HG03175 (cell line): Measurements from ENCODE around the gene WDR36.

Experiments
- ATAC-seq: cut with Tn5 transposase; IDR thresholded peaks from one replicate; pipeline ENCODE4 v1.9.1; 2021; ENCODE audit warnings: mild to moderate bottlenecking, moderate library complexity; ENCODE audit not compliant: unreplicated experiment

Gene WDR36

DNA sequence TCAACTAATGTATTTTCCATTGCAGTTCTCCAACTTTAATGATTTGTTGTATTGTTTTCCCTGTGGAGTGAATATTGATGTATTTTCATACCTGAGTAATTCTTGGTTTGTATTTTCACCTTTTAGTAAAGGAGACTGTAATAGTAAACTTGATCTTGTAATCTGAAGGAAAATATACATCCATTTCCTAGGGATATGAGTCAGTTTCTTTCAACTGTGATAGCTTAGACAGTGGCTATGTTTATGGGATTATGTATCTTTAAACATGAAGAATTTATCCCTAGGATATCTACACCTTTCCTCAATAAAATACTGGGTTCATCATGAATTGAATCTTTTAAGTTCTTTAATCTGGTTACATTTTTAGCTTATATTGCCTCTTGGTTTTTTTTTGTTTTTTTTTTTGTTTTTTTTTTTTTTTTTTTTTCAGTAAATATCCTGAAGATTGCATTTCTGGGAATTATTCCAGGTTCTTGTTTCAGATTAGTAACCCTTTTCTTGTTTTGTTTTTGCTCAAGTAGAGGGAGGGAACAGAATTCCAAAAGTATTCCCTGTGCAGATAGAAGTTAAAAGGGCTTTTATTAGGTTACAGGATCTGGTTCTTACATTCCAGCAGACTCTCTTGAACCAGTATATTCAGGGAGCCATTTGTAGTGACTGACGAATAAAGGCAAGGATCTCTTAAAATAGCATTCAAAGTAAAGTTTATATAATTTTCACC lies 7.1 kb downstream of the WDR36 start:
- ATAC-seq: no peak

DNA sequence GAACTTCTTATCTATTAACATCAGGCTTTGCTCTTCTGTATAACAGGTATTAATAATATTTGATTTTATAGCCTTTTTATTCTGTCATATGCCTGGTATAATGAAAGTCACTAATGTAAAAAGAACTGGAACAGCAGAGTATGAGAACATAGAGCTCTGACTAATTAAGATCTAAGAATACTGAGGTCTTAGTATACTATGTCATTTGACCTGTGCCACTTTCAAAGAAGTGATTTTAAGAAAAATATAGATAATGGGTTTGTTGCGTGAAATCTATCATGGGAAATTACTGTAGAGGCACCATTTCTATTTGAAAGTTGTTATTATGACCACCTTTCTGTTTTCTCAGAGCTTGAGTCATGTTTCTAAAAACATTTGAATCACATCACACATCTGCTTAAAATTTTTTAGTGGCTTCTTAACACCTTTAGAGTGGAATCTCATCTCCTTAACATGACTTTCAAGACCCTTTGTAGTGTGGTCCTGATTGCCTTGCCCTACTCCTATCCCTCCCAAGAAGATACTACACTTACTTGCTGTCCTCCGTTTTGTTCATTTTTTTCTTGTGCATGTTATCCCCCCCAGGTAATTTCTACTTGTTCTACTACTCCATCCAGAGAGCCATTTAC lies 14.3 kb downstream of the WDR36 start:
- ATAC-seq: no peak

DNA sequence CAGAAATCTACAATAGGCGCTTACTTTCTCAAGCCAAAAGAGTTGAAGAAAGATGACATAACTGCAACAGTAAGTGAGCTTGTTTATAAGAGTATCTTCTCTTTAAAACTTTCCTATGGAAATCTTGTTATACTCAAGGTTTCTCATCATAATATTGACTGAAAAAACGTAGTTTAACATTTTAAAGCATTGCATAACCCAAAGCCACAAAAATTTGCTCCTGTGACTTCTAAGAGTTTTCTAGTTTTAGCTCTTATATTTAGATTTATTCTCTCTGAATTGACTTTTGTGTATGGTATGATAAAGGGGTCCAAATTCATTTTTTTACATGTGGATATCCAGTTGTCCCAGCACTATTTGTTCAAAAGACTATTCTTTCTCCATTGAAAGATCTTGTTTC lies 15.2 kb downstream of the WDR36 start:
- ATAC-seq: no peak

DNA sequence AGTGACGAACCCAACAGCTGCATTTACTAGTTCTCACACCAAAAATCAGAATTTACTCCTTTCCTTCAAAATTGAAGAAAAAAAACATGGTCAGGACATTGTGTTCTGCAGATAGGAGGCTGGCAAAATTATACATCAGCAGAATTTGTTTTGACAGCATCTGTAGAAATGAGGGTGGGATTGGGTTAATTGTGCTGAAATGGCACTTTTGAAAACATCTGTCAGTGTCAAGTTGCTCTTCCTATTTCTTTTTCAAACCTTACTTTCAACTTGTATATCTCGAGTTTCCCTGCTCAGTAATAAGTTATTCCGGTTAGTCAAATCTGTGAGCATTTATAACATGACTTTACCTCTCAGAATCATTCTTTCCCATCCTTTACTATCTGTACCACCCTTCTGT lies 19.8 kb downstream of the WDR36 start:
- no peak for ATAC-seq

DNA sequence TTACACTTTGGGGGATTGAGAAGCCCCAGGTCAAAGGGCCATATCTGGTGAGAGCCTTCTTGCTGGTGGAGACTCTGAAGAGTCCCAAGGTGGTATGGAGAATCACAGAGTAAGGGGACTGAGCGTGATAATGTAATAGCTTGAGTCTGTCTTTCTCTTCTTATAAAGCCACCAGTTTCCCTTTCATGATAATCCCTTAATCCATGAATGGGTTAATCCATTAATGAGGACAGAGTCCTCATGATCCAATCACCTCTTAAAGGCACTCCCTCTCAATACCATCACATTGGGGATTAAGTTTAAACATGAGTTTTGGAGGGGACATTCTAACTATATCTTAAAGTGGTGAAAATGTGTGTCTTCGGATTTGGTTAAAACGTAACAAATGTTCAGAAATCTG lies 21.5 kb downstream of the WDR36 start:
- ATAC-seq: no peak

DNA sequence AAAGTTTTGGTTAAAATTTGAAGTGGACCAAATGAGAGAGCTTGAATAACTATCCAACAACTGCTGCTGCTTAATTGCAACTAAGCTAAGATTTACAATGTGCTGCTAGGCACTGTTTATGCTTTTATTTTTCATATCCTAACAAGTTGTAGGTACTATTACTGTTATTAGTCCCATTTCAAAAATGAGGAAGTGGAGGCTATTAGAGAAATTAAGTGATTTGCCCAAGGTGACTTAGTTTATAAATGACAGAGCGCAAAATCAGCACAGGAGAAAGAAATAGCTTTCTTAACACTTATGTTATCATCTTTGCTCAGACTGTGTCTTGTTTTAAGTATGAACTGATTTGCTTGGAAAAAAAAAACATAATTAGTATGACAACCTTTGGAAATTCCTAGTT lies 23.1 kb downstream of the WDR36 start:
- ATAC-seq: no peak

DNA sequence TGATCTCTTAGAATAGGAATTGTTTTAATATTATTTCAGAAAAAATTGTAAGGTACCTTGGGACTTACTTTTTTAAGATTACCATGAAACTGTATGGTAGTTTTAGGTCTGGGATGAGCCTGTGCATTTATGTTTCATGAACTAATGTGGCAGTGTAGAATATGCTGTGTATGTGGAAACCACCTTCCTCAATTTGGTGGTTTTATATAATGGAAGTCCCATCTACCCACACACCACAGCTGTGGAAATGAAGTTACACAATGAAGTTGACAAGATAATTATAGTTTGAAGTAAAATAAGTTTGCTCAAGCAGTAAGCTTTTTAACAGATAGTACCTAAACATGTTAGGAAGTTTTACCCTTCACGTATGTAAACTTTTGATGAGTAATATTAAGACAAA lies 24.4 kb downstream of the WDR36 start:
- ATAC-seq: no peak

DNA sequence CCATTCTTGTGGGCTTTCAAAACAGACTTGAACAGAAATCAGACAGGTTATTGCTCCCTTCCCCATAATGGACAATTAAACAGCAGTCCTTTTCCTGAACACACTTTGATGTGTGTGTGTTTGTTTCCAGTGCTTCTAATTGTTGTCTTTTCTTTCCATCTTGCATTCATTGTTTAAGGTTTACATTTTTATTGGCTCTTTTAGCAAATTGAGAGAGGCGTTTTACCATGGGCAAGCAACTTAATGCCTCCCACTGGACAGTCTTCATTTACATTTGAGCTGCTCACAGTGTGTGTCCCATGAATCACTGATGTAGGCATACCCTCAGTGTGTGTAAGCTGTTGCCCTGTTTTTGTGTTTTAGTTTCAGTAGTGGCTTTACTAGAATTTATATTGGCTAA lies 25.0 kb downstream of the WDR36 start:
- ATAC-seq: no peak

DNA sequence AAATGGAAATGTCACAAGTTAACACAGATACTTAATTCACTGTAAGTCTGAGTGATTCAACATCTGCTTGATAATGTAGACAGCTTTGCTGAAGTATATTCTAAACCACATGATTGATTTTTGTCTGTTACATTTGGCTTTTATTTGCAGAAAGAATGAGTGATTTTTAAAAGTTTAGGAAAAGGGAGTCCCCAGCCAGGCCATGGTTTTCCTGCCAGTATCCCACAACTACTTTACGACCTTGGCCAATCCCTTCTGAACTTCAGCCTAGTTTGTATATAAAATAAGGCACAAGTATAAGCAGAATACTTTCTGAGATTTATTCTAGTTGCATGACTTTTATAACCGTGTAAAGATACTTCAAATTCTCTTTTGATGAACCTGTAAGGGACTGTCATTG lies 27.1 kb downstream of the WDR36 start:
- ATAC-seq: no peak

DNA sequence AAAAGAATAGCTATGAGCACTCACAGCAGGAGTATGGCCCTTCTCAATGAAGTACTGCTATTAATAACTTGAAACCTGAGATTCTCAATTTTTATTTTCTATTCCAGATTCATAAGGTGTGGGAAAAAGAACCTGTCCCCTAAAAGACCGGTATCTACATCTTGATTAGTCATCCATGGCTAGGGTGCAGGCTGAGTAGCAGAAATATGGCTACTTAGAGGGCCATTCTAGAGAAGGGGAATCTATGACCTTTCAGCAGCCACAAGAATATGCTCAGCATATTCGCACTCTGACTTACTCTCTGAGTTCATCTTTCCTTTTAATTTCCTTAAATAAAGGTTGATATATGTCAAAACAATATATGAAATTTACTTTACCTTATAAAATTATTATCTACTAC lies 27.7 kb downstream of the WDR36 start:
- ATAC-seq: no peak

DNA sequence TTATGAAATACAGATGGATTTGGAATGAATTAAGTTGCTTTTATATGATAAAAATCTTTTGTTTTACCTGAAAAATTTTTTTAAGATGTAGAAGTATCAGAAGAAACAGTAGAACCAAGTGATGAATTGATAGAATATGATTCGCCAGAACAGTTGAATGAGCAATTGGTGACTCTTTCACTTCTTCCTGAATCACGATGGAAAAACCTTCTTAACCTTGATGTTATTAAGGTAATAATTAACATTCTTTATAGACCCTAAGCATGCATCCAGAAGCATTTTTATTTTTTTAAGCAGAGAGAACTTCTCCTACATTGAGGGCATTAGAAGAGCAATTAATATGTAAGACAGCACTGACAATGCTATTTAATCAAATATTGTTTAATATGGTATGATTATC lies 28.8 kb downstream of the WDR36 start:
- ATAC-seq: no peak

DNA sequence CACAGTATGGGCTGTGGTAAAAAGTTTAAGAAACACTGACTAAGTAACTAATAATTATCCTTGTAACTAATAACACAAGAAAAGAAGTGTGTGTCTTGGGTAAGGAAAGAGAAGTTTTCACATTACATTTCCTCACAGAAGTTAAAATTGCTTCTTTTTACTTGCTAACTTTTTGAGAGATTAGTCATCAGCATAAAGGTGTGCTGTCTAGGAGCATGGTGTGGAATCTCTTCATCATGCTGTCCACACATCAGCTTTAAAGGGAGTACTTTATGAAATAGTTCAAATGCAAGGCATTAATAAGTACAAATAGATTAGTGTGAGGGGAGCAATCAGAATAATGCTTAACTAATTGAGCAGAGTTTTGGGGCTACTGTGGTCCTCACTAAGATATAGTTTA lies 29.8 kb downstream of the WDR36 start:
- ATAC-seq: no peak

DNA sequence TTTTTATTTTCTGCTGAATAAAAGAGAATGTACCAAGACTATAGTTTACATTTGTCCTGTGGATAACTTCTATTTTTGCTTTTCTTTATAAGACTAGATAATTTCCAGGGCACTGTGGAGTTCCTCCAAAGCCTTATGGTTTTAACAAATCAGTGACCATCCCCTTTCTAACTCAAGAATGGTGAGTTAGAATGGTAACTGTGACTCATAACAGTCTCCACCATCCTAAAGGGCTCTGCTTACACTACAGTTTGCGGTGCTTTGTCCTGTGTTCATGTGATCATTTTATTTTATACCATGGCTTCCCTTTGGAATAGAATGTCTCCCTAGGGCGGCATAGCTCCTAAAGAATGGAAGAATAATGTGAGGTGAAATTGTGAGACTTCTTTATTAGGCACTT lies 30.2 kb downstream of the WDR36 start:
- ATAC-seq: peak; percentile 59

DNA sequence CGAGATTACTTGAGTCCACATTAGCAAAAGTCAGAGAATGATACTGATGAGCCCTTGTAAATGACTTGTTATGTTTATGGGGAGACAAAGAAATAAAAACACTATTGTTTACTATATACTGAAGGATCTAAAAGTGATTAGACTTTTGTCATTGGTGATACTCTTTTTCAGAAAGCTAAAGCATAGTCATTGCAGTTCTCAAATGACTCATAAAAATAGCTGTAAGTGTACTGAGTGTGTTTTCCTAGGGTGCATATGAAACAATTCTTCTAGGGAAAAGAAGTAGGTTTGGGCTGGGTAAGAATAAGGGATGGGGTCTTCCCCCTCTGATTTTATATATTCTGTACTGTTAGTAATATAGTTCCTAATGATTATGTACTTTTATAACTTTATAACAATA lies 32.6 kb downstream of the WDR36 start:
- no peak for ATAC-seq

DNA sequence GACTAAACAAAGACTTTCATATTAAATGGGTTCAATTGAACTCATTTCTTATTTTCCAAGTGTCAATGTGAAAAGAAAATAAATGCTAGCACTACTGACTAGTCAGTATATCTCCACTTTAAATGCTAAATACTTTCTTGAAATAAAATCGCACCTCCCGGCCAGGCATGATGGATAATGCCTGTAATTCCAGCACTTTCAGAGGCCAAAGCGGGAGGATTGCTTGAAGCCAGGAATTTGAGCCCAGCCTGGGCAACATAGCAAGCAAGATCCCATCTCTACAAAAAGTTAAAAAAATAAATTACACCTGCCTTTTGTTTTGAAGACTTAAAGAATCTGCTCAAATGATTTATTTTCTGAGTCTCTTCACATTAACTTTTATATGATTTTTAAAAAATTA lies 34.7 kb downstream of the WDR36 start:
- no peak for ATAC-seq

DNA sequence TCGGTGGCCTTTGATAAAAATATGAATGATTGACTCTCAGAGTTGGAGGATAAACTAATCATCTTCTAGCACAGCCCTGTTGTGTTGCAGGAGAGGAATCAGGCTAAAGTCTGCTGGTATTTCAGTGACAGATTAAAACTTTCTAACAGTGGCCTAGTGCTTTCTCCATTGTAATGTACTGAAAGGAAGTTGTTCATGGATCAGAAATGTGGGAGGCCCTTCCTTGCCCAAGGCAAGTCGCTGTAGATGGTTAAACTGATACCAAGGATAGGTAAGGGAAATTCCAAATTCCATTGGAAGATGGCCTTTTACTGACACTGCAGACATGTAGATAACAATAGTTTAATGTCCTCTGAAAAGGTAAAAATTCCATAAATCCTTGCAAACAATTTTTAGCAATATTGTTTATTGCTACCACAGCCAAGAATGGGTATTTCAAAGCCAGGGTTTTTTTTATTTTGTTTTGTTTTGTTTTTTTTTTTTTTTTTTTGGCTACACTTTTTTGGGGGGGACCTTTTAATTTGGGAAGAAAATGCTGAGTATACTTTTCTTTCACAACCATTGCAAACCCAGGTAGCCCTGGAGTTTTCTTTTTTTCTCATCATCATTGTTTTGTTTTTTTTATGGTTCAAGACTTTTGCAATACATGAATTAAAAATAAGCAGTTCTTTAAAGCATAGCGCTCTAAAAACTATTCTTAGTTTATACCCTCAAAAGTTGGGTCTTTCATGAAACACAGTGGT lies 35.5 kb downstream of the WDR36 start:
- no peak for ATAC-seq

DNA sequence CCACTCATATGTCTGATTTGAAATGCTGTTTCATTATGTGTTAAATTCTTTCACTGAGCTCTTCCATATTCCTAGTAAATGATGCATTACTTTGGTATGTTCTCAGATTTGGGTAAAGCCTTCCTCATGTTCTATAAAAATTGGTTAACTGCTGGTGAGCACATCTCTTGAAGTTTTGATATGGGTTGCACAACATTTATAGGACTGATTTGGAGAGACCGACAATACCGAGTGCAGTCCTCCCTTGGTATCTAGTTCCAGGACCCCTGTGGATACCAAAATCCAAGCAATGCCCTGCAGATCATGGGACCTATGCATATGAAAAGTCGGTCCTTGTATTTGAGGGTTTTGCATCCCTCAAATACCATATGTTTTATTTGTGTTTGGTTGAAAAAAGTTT lies 37.8 kb downstream of the WDR36 start:
- no peak for ATAC-seq

DNA sequence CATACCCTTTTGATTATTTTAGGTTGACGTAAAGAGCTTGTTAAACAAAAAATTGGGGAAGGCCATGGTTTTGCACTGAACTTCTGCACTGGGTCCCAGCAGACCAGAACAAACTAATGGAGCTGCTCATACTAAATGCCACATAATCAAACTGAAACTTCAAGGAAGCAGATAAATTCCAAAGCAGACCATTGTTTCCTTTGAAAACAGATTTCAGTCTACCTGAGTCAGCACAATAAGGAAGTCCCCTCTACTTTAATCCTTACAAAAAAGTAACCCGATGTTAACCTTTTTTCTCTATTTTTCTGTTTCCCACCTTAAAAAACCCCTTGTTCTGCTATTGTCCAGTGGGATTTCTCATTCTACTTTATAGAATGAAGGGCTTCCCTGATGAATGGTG lies 39.2 kb downstream of the WDR36 start:
- no peak for ATAC-seq

DNA sequence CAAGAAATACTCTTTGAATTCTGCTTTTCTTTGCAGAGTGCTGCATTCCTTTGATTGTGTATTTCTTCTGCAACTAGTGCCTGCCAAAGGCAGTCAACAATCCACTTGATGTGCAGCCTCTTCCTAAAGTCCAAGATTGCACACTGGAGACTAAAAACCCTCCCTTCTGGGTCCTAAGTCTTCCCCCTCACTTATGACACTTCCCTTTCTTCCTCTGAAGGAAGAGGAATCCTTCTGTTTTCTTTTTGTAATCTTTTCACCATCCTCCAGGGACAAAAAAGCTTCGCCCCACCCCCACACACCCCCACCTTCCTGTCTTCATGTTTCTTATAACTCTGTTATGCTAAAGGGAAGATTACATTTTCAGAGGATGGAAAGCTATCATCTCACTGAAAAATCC lies 39.9 kb downstream of the WDR36 start:
- no peak for ATAC-seq

DNA sequence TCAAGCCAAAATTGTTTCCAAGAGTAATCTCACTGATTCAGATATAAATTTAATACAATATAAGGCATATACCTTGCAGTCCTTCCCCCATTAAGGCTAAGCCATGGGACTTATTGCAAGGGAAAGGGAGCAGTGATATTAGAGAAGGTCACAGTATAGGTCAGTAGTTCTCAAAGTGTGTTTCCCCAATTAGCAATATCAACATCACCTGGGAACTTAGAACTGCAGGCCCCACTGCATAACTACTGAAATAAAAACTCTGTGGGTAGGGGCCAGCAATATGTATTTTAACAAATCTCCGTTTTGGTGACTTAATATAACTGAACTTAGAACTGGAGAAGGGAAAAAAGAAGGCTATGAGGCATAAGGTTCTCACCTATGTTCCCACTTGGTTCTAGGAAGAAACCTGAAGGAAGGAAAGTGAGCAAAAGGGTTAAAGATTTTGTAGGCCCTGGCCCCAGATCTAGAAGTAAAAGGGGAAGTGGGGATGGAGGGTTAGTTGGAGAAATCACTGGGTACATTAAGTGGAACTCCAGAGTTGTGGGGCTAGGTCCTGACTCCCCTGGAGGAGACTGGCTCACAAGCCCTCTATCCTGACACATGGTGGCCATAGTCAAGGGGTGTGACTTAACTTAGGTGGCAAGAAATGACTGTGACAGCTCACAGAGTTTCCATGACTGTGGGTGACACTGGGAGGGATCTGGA lies 40.7 kb downstream of the WDR36 start:
- no peak for ATAC-seq

DNA sequence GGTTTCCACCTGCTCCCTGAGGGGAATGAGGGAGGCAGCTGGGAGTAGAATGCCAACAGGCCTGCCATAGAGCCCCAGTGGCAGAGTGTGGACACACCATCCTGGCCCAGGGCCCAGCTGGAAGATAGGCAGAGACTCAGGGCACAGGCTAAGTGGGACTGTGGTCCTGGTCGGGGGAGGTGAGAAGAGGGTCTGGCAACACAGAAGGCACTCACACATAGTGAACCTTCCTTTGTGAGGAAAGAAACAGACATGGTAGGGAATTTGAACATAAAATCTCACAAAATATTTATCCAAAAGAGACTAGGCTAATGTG lies 41.2 kb downstream of the WDR36 start:
- ATAC-seq: no peak

DNA sequence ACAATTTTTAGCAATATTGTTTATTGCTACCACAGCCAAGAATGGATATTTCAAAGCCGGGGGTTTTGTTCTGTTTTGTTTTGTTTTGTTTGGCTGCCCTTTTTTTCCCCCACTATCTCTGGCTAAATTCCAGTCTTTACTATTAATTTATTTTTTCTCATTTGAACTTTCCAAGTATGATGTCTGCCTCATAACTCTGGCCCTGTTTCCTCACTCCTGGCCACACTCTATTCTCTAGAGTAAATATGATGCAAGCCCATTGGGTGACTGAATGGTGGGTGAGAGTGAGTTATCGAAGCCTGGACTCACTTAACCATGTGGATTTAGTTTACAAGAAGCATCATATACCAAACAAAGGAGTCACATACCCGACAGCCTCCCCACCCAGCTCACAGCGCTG lies 41.9 kb downstream of the WDR36 start:
- no peak for ATAC-seq
